Endothelial cell of umbilical vein (primary cell): ENCODE measurements around the gene KRTAP1-1. TPM values are rescaled to one million over a fixed set of nuclear protein-coding genes. Genes with fewer than 3 reads are reported as not detected.

Source experiments
- BruUV-seq: library from RNA; stranded (reverse); fragments of 400-500 nt; replicated peaks from 2 replicates; lab custom pipeline; 2021; lab: Mats Ljungman, UMichigan
- CTCF ChIA-PET: fragments of 300-600, 350-600 bp; sonication (Branson Sonifier 250); formaldehyde crosslinking; loops from one replicate; lab custom pipeline; 2021; ENCODE audit warnings: antibody characterized with exemption, inconsistent platforms; lab: Charles Lee
- POLR2A ChIA-PET: fragments of 300-600, 350-600 bp; sonication (Branson Sonifier 250); formaldehyde crosslinking; loops from one replicate; lab custom pipeline; 2021; ENCODE audit warnings: antibody characterized with exemption, inconsistent platforms; lab: Charles Lee
- DNase-seq: peaks from one replicate; pipeline ENCODE4 v3.0.0-alpha.2; 2011; ENCODE audit warnings: low read depth, low spot score
- FAIRE-seq: peaks from 2 replicates; lab custom pipeline; 2011; peaks lifted over from hg19 to GRCh38; lab: Jason Lieb, UNC
- H2AFZ ChIP-seq: 2 replicates; pipeline ENCODE4 v1.6.0; 2012; ENCODE audit warnings: low read depth, low read length, control low read depth, inconsistent platforms
- H3K27ac ChIP-seq: 2 replicates; pipeline ENCODE4 v1.5.1; 2011; ENCODE audit warnings: low read depth, mild to moderate bottlenecking, control low read depth, low read length, moderate library complexity; ENCODE audit not compliant: insufficient read depth
- H3K27me3 ChIP-seq, 2 experiments: 2 replicates each; pipeline versions ENCODE4 v1.6.0 to v1.6.1; 2011; ENCODE audit warnings: low read length in 2 of 2, mixed read lengths in 1 of 2; ENCODE audit not compliant: control insufficient read depth in 2 of 2, insufficient read depth in 2 of 2
- H3K36me3 ChIP-seq, 2 experiments: 2 replicates in 1 of 2; 3 replicates in 1 of 2; pipeline ENCODE4 v1.5.1; 2011; ENCODE audit warnings: low read length in 2 of 2, mild to moderate bottlenecking in 1 of 2, moderate library complexity in 1 of 2; ENCODE audit not compliant: control insufficient read depth in 2 of 2, insufficient read depth in 2 of 2; ENCODE audit errors: extremely low read depth in 1 of 2
- H3K4me1 ChIP-seq: 3 replicates; pipeline ENCODE4 v1.5.1; 2011; ENCODE audit warnings: mild to moderate bottlenecking, low read length; ENCODE audit not compliant: control insufficient read depth, insufficient read depth; ENCODE audit errors: extremely low read depth
- H3K4me2 ChIP-seq: 2 replicates; pipeline ENCODE4 v1.6.1; 2011; ENCODE audit warnings: low read length, control low read depth, mixed read lengths; ENCODE audit not compliant: insufficient read depth
- H3K4me3 ChIP-seq, 3 experiments: fragments of 200-600 bp in 1 of 3; sonication (generic), shearing (Covaris generic) in 1 of 3; replicated peaks in 1 of 3; 2 replicates each; pipeline ENCODE4 v1.5.1; 2011 to 2016; ENCODE audit warnings: control low read depth in 3 of 3, low read length in 3 of 3, mild to moderate bottlenecking in 2 of 3, inconsistent platforms in 1 of 3, low read depth in 1 of 3, moderate library complexity in 1 of 3; ENCODE audit not compliant: insufficient read depth in 1 of 3
- H3K79me2 ChIP-seq: 2 replicates; pipeline ENCODE4 v1.6.0; 2012; ENCODE audit warnings: low read length, inconsistent platforms; ENCODE audit not compliant: control insufficient read depth, insufficient read depth
- H3K9ac ChIP-seq: replicated peaks from 2 replicates; pipeline ENCODE3; 2011; ENCODE audit warnings: low read length, control low read depth; ENCODE audit not compliant: insufficient read depth; ENCODE audit errors: extremely low read depth
- H3K9me1 ChIP-seq: replicated peaks from 3 replicates; pipeline ENCODE4 v1.6.0; 2011; ENCODE audit warnings: mild to moderate bottlenecking, low read length; ENCODE audit not compliant: control insufficient read depth, insufficient read depth; ENCODE audit errors: extremely low read depth
- H3K9me3 ChIP-seq: replicated peaks from 2 replicates; pipeline ENCODE4 v1.5.1; 2012; ENCODE audit warnings: low read length, inconsistent platforms; ENCODE audit not compliant: control insufficient read depth, insufficient read depth
- H4K20me1 ChIP-seq: replicated peaks from 2 replicates; pipeline ENCODE3; 2011; ENCODE audit warnings: mild to moderate bottlenecking, low read length; ENCODE audit not compliant: control insufficient read depth, insufficient read depth; ENCODE audit errors: extremely low read depth
- CTCF ChIP-seq, 2 donors: IDR thresholded peaks; 1 replicate in 1 of 2; 2 replicates in 1 of 2; pipeline ENCODE4 v1.5.1; 2011; ENCODE audit warnings: low read length in 2 of 2, mild to moderate bottlenecking in 2 of 2, moderate library complexity in 2 of 2, control low read depth in 1 of 2, inconsistent platforms in 1 of 2, low read depth in 1 of 2; ENCODE audit not compliant: insufficient read depth in 1 of 2; ENCODE audit errors: extremely low read depth in 1 of 2
- EZH2 ChIP-seq: IDR thresholded peaks from 2 replicates; pipeline ENCODE4 v1.6.1; 2012; ENCODE audit warnings: borderline replicate concordance, low read depth, mild to moderate bottlenecking, moderate library complexity, low read length, inconsistent platforms; ENCODE audit not compliant: severe bottlenecking
- FOS ChIP-seq: IDR thresholded peaks from 2 replicates; pipeline ENCODE4 v1.6.1; 2011; ENCODE audit warnings: mild to moderate bottlenecking, low read length, moderate library complexity, borderline replicate concordance; ENCODE audit not compliant: insufficient read depth
- GATA2 ChIP-seq: IDR thresholded peaks from 2 replicates; pipeline ENCODE4 v1.7.0; 2011; ENCODE audit warnings: low read depth, mild to moderate bottlenecking, moderate library complexity, mixed read lengths, low read length; ENCODE audit not compliant: insufficient read length, insufficient read depth
- JUN ChIP-seq: IDR thresholded peaks from 2 replicates; pipeline ENCODE4 v1.6.1; 2011; ENCODE audit warnings: borderline replicate concordance, low read depth; ENCODE audit not compliant: insufficient read length, insufficient read depth
- MAX ChIP-seq: IDR thresholded peaks from 2 replicates; pipeline ENCODE4 v1.6.1; 2011; ENCODE audit not compliant: insufficient read depth, insufficient read length
- MYC ChIP-seq: IDR thresholded peaks from one replicate; pipeline ENCODE4 v1.6.1; 2011; ENCODE audit warnings: mild to moderate bottlenecking, low read depth, low read length
- POLR2A ChIP-seq: IDR thresholded peaks from 2 replicates; pipeline ENCODE4 v1.6.1; 2012; ENCODE audit warnings: low read depth, mild to moderate bottlenecking, control low read depth, low read length
- POLR2AphosphoS5 ChIP-seq: IDR thresholded peaks from 2 replicates; pipeline ENCODE4 v1.6.1; 2012; ENCODE audit warnings: low read depth, mild to moderate bottlenecking, control low read depth, low read length, moderate library complexity; ENCODE audit not compliant: insufficient read depth
- dilution Hi-C: fragments of 300-500 bp; cut with MboI; formaldehyde crosslinking; loops from one replicate; pipeline ENCODE4 v1.15.0; 2019; ENCODE audit warnings: low sequenced_read_pairs; ENCODE audit not compliant: extremely low pct_ligation_motif_present
- intact Hi-C: fragments of 100-400 bp; cut with micrococcal nuclease; formaldehyde crosslinking; loops from one replicate; pipeline ENCODE4 v1.10.0; 2022
- polyA plus RNA-seq, 4 experiments: library from polyadenylated mRNA; depleted of rRNA in 3 of 4; stranded (reverse) in 3 of 4; unstranded in 1 of 4; fragments of >200 nt; gene quantifications; 2 replicates each; pipeline versions ENCODE4 v1.2.1 to v1.2.3, GENCODE V29; 2011 to 2012; ENCODE audit warnings: missing spikeins in 1 of 4
- total RNA-seq: library from RNA; stranded (reverse); gene quantifications from 2 replicates; pipeline ENCODE4 v1.2.3, GENCODE V29; 2021

Gene KRTAP1-1
- total and polyA plus RNA-seq, 2 donors (not counting 3 experiments of a cell fraction or from before 2014, with no cell fraction given): not detected

- H3K4me3 ChIP-seq: no peak overlapping the region
- no peak overlapping the region for H2AFZ ChIP-seq
- no peaks in the 10 kb centered on the region for H3K9me3 ChIP-seq
- dilution Hi-C loops (no loop called here), intact Hi-C loops (no loop called here)
- no peaks in the 10 kb centered on the region for H4K20me1 ChIP-seq
- no peak for DNase-seq
- H3K9ac ChIP-seq: no peak overlapping the region
- no TSS peak for BruUV-seq
- FAIRE-seq: no peak
- H3K27me3 ChIP-seq: peaks cover 0 to 1% of the 10 kb centered on the region in 2 experiments
- TF ChIP-seq JUN (no peak), EZH2 (no peak), MYC (no peak), FOS (no peak), MAX (no peak), POLR2AphosphoS5 (no peak), GATA2 (no peak), POLR2A (no peak), CTCF (IDR thresholded peaks at IDR 0.05; ENCODE audit: extremely low read depth in 1 of 2, insufficient read depth in 1 of 2, low read depth in 1 of 2, low read length in 2 of 2) (no peak)
- no peaks in the 10 kb centered on the region for H3K4me1 ChIP-seq
- H3K79me2 ChIP-seq: no peaks in the 10 kb centered on the region
- no peaks in the 10 kb centered on the region for H3K9me1 ChIP-seq
- ChIA-PET POLR2A (no interaction called here), CTCF (no interaction called here)
- H3K4me2 ChIP-seq: no peak overlapping the region
- no peaks in the 10 kb centered on the region for H3K36me3 ChIP-seq
- no peak overlapping the region for H3K27ac ChIP-seq
Measured at GRCh38 chr17:41012326-41013120, 28.7 kb downstream of the KRTAP1-1 start.
